H1 (cell line): ENCODE data around the gene ITGA11.

Experiments used
- BCL11A ChIP-seq, 2 experiments: IDR thresholded peaks; one replicate each; pipeline ENCODE4 v1.6.1; 2011; ENCODE audit warnings: low read depth in 2 of 2, low read length in 2 of 2, mild to moderate bottlenecking in 2 of 2
- EP300 ChIP-seq, 2 experiments: IDR thresholded peaks; 1 replicate in 1 of 2; 2 replicates in 1 of 2; pipeline ENCODE4 v1.6.1; 2011 to 2012; ENCODE audit warnings: low read depth in 2 of 2, low read length in 2 of 2, mild to moderate bottlenecking in 2 of 2, borderline replicate concordance in 1 of 2, inconsistent platforms in 1 of 2, moderate library complexity in 1 of 2
- FOSL1 ChIP-seq: IDR thresholded peaks from 2 replicates; pipeline ENCODE4 v1.6.1; 2011; ENCODE audit warnings: mild to moderate bottlenecking, low read depth, low read length, moderate library complexity; ENCODE audit not compliant: insufficient read depth
- JUND ChIP-seq: IDR thresholded peaks from 2 replicates; pipeline ENCODE4 v1.6.1; 2011; ENCODE audit warnings: mild to moderate bottlenecking, improper control_type of control experiment, low read length
- POLR2AphosphoS5 ChIP-seq: IDR thresholded peaks from 2 replicates; pipeline ENCODE4 v1.6.1; 2011; ENCODE audit warnings: low read depth, low read length
- RAD21 ChIP-seq, 2 experiments: IDR thresholded peaks in 1 of 2; conservative IDR thresholded peaks in 1 of 2; 2 replicates each; pipeline ENCODE4 v1.6.1; 2011; ENCODE audit warnings: low read depth in 2 of 2, low read length in 2 of 2, improper control_type of control experiment in 1 of 2, inconsistent platforms in 1 of 2, mild to moderate bottlenecking in 1 of 2, moderate library complexity in 1 of 2
- SP2 ChIP-seq: IDR thresholded peaks from 2 replicates; pipeline ENCODE4 v1.6.1; 2012; ENCODE audit warnings: mild to moderate bottlenecking, low read length, inconsistent platforms
- SUZ12 ChIP-seq: fragments of 200-600 bp; sonication (generic); IDR thresholded peaks from 2 replicates; pipeline ENCODE4 v1.6.1; 2012; ENCODE audit warnings: mild to moderate bottlenecking, inconsistent platforms, low read length, moderate library complexity, mixed read lengths
- TAF1 ChIP-seq: IDR thresholded peaks from 2 replicates; pipeline ENCODE4 v1.6.1; 2011; ENCODE audit warnings: mild to moderate bottlenecking, low read depth, low read length
- YY1 ChIP-seq: IDR thresholded peaks from 2 replicates; pipeline ENCODE4 v1.6.1; 2011; ENCODE audit warnings: low read depth, mild to moderate bottlenecking, low read length
- ZNF274 ChIP-seq: IDR thresholded peaks from 2 replicates; pipeline ENCODE4 v1.7.0; 2012; ENCODE audit warnings: low read length, borderline replicate concordance; ENCODE audit errors: extremely low read depth
- TF ChIP-seq, protein P1 (sequence below), 3 experiments: IDR thresholded peaks; 1 replicate in 2 of 3; 2 replicates in 1 of 3; pipeline versions ENCODE4 v1.5.1 to v1.6.1; 2011; ENCODE audit warnings: low read length in 3 of 3, mild to moderate bottlenecking in 3 of 3, inconsistent platforms in 2 of 3, low read depth in 1 of 3, moderate library complexity in 1 of 3; ENCODE audit not compliant: insufficient read depth in 1 of 3; ENCODE audit errors: control extremely low read depth in 1 of 3
- TF ChIP-seq, protein P2 (sequence below): IDR thresholded peaks from 2 replicates; pipeline ENCODE4 v1.6.1; 2012; ENCODE audit warnings: inconsistent platforms

DNA sequence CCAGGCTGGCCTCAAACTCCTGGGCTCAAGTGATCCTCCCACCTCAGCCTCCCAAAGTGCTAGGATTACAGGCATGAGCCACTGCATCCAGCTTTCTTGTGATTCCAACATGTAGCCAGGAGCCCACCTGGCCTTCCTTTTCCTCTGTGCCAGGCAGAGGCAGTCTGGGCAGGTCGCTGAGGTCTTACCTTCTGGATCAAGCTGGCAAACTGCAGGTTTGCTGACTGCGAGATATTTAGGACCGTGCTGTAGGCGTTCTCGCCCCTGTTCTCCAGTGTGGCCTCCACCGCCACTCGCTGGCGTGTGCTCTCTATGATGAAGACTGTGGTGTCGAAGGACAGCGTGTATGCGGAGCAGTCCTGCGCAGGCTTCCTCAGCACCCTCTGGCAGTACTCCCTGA lies 112.0 kb downstream of the ITGA11 start:
- TF ChIP-seq, protein P1, sequence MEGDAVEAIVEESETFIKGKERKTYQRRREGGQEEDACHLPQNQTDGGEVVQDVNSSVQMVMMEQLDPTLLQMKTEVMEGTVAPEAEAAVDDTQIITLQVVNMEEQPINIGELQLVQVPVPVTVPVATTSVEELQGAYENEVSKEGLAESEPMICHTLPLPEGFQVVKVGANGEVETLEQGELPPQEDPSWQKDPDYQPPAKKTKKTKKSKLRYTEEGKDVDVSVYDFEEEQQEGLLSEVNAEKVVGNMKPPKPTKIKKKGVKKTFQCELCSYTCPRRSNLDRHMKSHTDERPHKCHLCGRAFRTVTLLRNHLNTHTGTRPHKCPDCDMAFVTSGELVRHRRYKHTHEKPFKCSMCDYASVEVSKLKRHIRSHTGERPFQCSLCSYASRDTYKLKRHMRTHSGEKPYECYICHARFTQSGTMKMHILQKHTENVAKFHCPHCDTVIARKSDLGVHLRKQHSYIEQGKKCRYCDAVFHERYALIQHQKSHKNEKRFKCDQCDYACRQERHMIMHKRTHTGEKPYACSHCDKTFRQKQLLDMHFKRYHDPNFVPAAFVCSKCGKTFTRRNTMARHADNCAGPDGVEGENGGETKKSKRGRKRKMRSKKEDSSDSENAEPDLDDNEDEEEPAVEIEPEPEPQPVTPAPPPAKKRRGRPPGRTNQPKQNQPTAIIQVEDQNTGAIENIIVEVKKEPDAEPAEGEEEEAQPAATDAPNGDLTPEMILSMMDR (IDR thresholded peaks at IDR 0.05; ENCODE audit: control extremely low read depth in 1 of 3, insufficient read depth in 1 of 3, low read depth in 1 of 3, low read length in 3 of 3), result no peak
- TF ChIP-seq FOSL1 (no peak), POLR2AphosphoS5 (no peak), JUND (no peak), EP300 (IDR thresholded peaks at IDR 0.05; ENCODE audit: borderline replicate concordance in 1 of 2, low read depth in 2 of 2, low read length in 2 of 2) (no peak), TAF1 (no peak), SUZ12 (no peak), SP2 (no peak), RAD21 (IDR thresholded peaks at IDR 0.05 in 1 of 2, conservative IDR thresholded peaks at IDR 0.05 in 1 of 2; ENCODE audit: low read depth in 2 of 2, low read length in 2 of 2) (no peak), BCL11A (IDR thresholded peaks at IDR 0.05; ENCODE audit: low read depth in 2 of 2, low read length in 2 of 2) (no peak), YY1 (no peak), ZNF274 (no peak)
- TF ChIP-seq, protein P2, sequence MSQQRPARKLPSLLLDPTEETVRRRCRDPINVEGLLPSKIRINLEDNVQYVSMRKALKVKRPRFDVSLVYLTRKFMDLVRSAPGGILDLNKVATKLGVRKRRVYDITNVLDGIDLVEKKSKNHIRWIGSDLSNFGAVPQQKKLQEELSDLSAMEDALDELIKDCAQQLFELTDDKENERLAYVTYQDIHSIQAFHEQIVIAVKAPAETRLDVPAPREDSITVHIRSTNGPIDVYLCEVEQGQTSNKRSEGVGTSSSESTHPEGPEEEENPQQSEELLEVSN, result no peak
